ENCODE measurements around the gene MED13L. TPM values are rescaled to one million over a fixed set of nuclear protein-coding genes. Genes with fewer than 3 reads are reported as not detected.
A peak's percentile ranks its signal among the peaks of the same experiment; 100 is the strongest.

MED13L gene
- total and polyA plus RNA-seq, 2 donors (not counting 1 experiment from before 2014, with no cell fraction given), result 20.3 to 207 TPM

GRCh38 chr12:115998794-115999478 lies 278.6 kb downstream of the MED13L start:
- H4K20me1 ChIP-seq (ENCODE audit: control insufficient read depth, insufficient read depth, low read length, poor library complexity, severe bottlenecking), result peaks cover 17% of the 10 kb centered on the region
- H3K27me3 ChIP-seq (replicated peaks in 1 of 4; ENCODE audit: control extremely low read depth in 1 of 4, control insufficient read depth in 3 of 4, insufficient read depth in 4 of 4, low read length in 3 of 4), result no peaks in the 10 kb centered on the region
- no peak overlapping the region for H2AFZ ChIP-seq (ENCODE audit: insufficient read depth, low read depth, low read length, poor library complexity, severe bottlenecking)
- H3K36me3 ChIP-seq (replicated peaks in 1 of 2; ENCODE audit: control extremely low read depth in 1 of 2, control insufficient read depth in 1 of 2, extremely low read depth in 1 of 2, insufficient read depth in 2 of 2, low read length in 1 of 2), result peaks cover 5 to 53% of the 10 kb centered on the region in 2 experiments
- no peak overlapping the region for H3K4me3 ChIP-seq (ENCODE audit: control extremely low read depth in 1 of 5, extremely low read depth in 1 of 5, insufficient read depth in 1 of 5, low read depth in 2 of 5, low read length in 4 of 5)
- Mint-ChIP-seq H3K4me3 (no peak overlapping the region), H3K9me3 (ENCODE audit: insufficient read depth) (no peaks in the 10 kb centered on the region), H3K27ac (no peak overlapping the region), H3K27me3 (no peaks in the 10 kb centered on the region), H3K4me1 (peaks cover 6% of the 10 kb centered on the region)
- TF ChIP-seq CTCF (IDR thresholded peaks at IDR 0.05) (no peak), EZH2 (IDR thresholded peaks at IDR 0.05; ENCODE audit: borderline replicate concordance, insufficient read depth, low read depth, low read length, poor library complexity, severe bottlenecking) (no peak)
- peaks cover 18% of the 10 kb centered on the region for H3K79me2 ChIP-seq (ENCODE audit: control insufficient read depth, insufficient read depth, low read length)
- ChIA-PET POLR2A (no interaction called here), CTCF (interaction anchor here (0.6 to 3.5 kb wide), 25 partner anchors 9 to 884 kb away, joined by 3 to 48 read pairs (median 3); no protein-coding TSS in a partner anchor)
- H3K27ac ChIP-seq (ENCODE audit: low read length in 2 of 2), result peak overlapping the region in 1 of 2 donors; percentile 58
- H3K4me1 ChIP-seq (ENCODE audit: control insufficient read depth in 2 of 2, insufficient read depth in 2 of 2, low read length in 2 of 2), result peaks cover 6 to 7% of the 10 kb centered on the region in 2 donors
- H3K9ac ChIP-seq (ENCODE audit: low read length), result peak overlapping the region; percentile 16
- 94% methylated on average over 6 of the region's 10 CpGs for WGBS (ENCODE audit: insufficient coverage)
- no peak for DNase-seq
- H3K9me3 ChIP-seq (ENCODE audit: control extremely low read depth in 1 of 3, control insufficient read depth in 2 of 3, insufficient read depth in 1 of 3, low read length in 2 of 3), result no peaks in the 10 kb centered on the region
- intact Hi-C loops (cut with micrococcal nuclease), result loop anchor here (1.0 to 2.0 kb wide), 3 partner anchors 237 to 710 kb away; no protein-coding TSS in a partner anchor
- no peak overlapping the region for H3K4me2 ChIP-seq (replicated peaks; ENCODE audit: low read depth, low read length, poor library complexity, severe bottlenecking)
- no peak for ATAC-seq (ENCODE audit: low read depth)

GRCh38 chr12:115998119-115998633 lies 279.3 kb downstream of the MED13L start:
- peak; percentile 72 for DNase-seq
- H3K27me3 ChIP-seq (replicated peaks in 1 of 4; ENCODE audit: control extremely low read depth in 1 of 4, control insufficient read depth in 3 of 4, insufficient read depth in 4 of 4, low read length in 3 of 4), result no peaks in the 10 kb centered on the region
- peak overlapping the region; percentile 24 for H2AFZ ChIP-seq (ENCODE audit: insufficient read depth, low read depth, low read length, poor library complexity, severe bottlenecking)
- H3K79me2 ChIP-seq (ENCODE audit: control insufficient read depth, insufficient read depth, low read length), result peaks cover 18% of the 10 kb centered on the region
- peak; percentile 85 for ATAC-seq (ENCODE audit: low read depth)
- Mint-ChIP-seq H3K27ac (peak overlapping the region; percentile 1), H3K27me3 (no peaks in the 10 kb centered on the region), H3K9me3 (ENCODE audit: insufficient read depth) (no peaks in the 10 kb centered on the region), H3K4me1 (peaks cover 6% of the 10 kb centered on the region), H3K4me3 (no peak overlapping the region)
- intact Hi-C loops (cut with micrococcal nuclease), result loop anchor here (1.0 to 2.0 kb wide), 3 partner anchors 238 to 711 kb away; no protein-coding TSS in a partner anchor
- peak overlapping the region; percentile 23 for H3K4me2 ChIP-seq (replicated peaks; ENCODE audit: low read depth, low read length, poor library complexity, severe bottlenecking)
- WGBS (ENCODE audit: insufficient coverage), result 14% methylated on average over 3 of the region's 3 CpGs
- H3K36me3 ChIP-seq (replicated peaks in 1 of 2; ENCODE audit: control extremely low read depth in 1 of 2, control insufficient read depth in 1 of 2, extremely low read depth in 1 of 2, insufficient read depth in 2 of 2, low read length in 1 of 2), result peaks cover 6 to 57% of the 10 kb centered on the region in 2 experiments
- H4K20me1 ChIP-seq (ENCODE audit: control insufficient read depth, insufficient read depth, low read length, poor library complexity, severe bottlenecking), result peaks cover 17% of the 10 kb centered on the region
- no peak overlapping the region for H3K4me3 ChIP-seq (ENCODE audit: control extremely low read depth in 1 of 5, extremely low read depth in 1 of 5, insufficient read depth in 1 of 5, low read depth in 2 of 5, low read length in 4 of 5)
- peak overlapping the region in 1 of 2 donors; percentile 58 for H3K27ac ChIP-seq (ENCODE audit: low read length in 2 of 2)
- peaks cover 6 to 7% of the 10 kb centered on the region in 2 donors for H3K4me1 ChIP-seq (ENCODE audit: control insufficient read depth in 2 of 2, insufficient read depth in 2 of 2, low read length in 2 of 2)
- H3K9me3 ChIP-seq (ENCODE audit: control extremely low read depth in 1 of 3, control insufficient read depth in 2 of 3, insufficient read depth in 1 of 3, low read length in 2 of 3), result no peaks in the 10 kb centered on the region
- POLR2A ChIA-PET, result no interaction called here
- peak overlapping the region; percentile 16 for H3K9ac ChIP-seq (ENCODE audit: low read length)
- CTCF ChIA-PET, result interaction anchor here (0.9 to 3.5 kb wide), 24 partner anchors 8 to 884 kb away, joined by 3 to 48 read pairs (median 4); no protein-coding TSS in a partner anchor
- TF ChIP-seq CTCF (IDR thresholded peaks at IDR 0.05) (peak; percentile 97), EZH2 (IDR thresholded peaks at IDR 0.05; ENCODE audit: borderline replicate concordance, insufficient read depth, low read depth, low read length, poor library complexity, severe bottlenecking) (no peak)

Measured in B cell (primary cell).